BE2C (cell line): Measurements from ENCODE around the gene GAP43.

Experiments
- DNase-seq: peaks from one replicate; pipeline ENCODE4 v3.0.0-alpha.2; 2020
- H3K27me3 ChIP-seq: fragments of 250-450 bp; sonication (Bioruptor Pico); 2 replicates; pipeline ENCODE4 v1.5.1; 2020; ENCODE audit warnings: mild to moderate bottlenecking
- H3K36me3 ChIP-seq: fragments of 250-450 bp; sonication (Bioruptor Pico); 2 replicates; pipeline ENCODE4 v1.5.1; 2020; ENCODE audit warnings: mild to moderate bottlenecking
- H3K4me1 ChIP-seq: fragments of 250-450 bp; sonication (Bioruptor Pico); 2 replicates; pipeline ENCODE4 v1.5.1; 2020
- H3K4me3 ChIP-seq: 2 replicates; pipeline ENCODE4 v1.5.1; 2011; ENCODE audit warnings: low read depth, low read length
- H3K9me3 ChIP-seq: fragments of 250-450 bp; sonication (Bioruptor Pico); 2 replicates; pipeline ENCODE4 v1.5.1; 2020
- TF ChIP-seq, protein P1 (sequence below): IDR thresholded peaks from 2 replicates; pipeline ENCODE4 v1.5.1; 2012; ENCODE audit warnings: mild to moderate bottlenecking, low read depth, low read length

Gene GAP43

DNA sequence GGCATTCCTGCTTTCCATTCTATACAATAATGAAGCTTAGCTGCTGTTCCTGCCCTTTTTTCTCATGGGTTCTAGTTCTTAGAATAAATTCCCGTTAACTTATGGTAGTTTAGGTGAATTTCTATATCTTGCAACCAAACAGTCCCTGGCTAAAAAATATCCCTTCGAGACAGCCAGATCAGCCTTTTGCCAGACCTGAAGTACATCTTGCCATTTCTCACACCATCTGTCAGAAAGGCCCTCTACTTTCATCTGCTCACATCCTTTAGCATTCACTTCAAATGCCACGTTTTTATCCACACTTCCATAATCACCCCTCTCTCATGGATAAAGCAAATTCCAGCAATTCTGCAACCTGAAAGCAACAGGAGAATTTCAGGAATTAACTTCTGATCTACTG, 145.4 kb downstream of the GAP43 start:
- TF ChIP-seq, protein P1, sequence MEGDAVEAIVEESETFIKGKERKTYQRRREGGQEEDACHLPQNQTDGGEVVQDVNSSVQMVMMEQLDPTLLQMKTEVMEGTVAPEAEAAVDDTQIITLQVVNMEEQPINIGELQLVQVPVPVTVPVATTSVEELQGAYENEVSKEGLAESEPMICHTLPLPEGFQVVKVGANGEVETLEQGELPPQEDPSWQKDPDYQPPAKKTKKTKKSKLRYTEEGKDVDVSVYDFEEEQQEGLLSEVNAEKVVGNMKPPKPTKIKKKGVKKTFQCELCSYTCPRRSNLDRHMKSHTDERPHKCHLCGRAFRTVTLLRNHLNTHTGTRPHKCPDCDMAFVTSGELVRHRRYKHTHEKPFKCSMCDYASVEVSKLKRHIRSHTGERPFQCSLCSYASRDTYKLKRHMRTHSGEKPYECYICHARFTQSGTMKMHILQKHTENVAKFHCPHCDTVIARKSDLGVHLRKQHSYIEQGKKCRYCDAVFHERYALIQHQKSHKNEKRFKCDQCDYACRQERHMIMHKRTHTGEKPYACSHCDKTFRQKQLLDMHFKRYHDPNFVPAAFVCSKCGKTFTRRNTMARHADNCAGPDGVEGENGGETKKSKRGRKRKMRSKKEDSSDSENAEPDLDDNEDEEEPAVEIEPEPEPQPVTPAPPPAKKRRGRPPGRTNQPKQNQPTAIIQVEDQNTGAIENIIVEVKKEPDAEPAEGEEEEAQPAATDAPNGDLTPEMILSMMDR, result no peak

More for the DNA sequence above, 145.4 kb downstream of the GAP43 start:
- Histone ChIP-seq H3K4me3 (no peak overlapping the region), H3K27me3 (no peaks in the 10 kb centered on the region), H3K4me1 (0 out of 2 replicates have a peak, but pooled peaks cover 3% of the 10 kb centered on the region), H3K36me3 (no peaks in the 10 kb centered on the region), H3K9me3 (no peaks in the 10 kb centered on the region)
- DNase-seq, result no peak
